GM10266 (cell line): ENCODE data around the gene AADACL4.

ENCODE experiments used
- DNase-seq: peaks from one replicate; pipeline ENCODE4 v3.0.0; 2012; ENCODE audit errors: extremely low spot score
- CTCF ChIP-seq: IDR thresholded peaks from 2 replicates; pipeline ENCODE4 v1.5.1; 2012; ENCODE audit warnings: mild to moderate bottlenecking, low read depth; ENCODE audit not compliant: control insufficient read depth, insufficient read depth; ENCODE audit errors: missing control alignments

The AADACL4 gene

GRCh38 chr1:12604114-12604874 lies 39.6 kb upstream of the AADACL4 start:
- DNase-seq = no peak
- no peak for TF ChIP-seq CTCF

- no peak for TF ChIP-seq CTCF
- no peak for DNase-seq
Measured at GRCh38 chr1:12604986-12605385, 38.9 kb upstream of the AADACL4 start.

- TF ChIP-seq CTCF = no peak
- DNase-seq = no peak
Measured at GRCh38 chr1:12607263-12607662, 36.6 kb upstream of the AADACL4 start.

GRCh38 chr1:12608311-12608957 lies 35.5 kb upstream of the AADACL4 start:
- TF ChIP-seq CTCF = no peak
- DNase-seq = no peak

GRCh38 chr1:12609469-12610003 lies 34.3 kb upstream of the AADACL4 start:
- TF ChIP-seq CTCF = no peak
- peak; percentile 2 for DNase-seq

GRCh38 chr1:12610305-12610935 lies 33.5 kb upstream of the AADACL4 start:
- TF ChIP-seq CTCF = no peak
- DNase-seq = no peak
